Measurements from ENCODE around the gene EMCN.

DNA sequence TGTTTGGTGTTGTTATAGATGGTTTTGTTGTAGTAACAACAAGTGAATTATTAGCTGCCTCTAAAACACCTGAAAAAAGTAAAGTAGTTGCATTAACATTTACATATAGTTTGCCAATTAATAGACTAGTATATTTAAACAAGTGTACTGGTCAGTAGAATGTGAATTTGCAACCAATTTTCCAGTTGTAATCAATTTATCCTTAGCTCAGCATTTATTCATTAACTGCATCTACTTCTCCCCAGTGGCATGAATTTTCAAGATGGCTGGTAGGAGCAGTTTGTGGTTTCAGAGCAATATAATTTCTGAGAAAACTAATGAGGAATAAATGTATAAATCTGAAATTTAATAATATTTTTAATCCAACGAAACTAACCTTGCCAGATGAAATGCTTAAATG lies 37.9 kb downstream of the EMCN start:
- TF ChIP-seq, protein P1, sequence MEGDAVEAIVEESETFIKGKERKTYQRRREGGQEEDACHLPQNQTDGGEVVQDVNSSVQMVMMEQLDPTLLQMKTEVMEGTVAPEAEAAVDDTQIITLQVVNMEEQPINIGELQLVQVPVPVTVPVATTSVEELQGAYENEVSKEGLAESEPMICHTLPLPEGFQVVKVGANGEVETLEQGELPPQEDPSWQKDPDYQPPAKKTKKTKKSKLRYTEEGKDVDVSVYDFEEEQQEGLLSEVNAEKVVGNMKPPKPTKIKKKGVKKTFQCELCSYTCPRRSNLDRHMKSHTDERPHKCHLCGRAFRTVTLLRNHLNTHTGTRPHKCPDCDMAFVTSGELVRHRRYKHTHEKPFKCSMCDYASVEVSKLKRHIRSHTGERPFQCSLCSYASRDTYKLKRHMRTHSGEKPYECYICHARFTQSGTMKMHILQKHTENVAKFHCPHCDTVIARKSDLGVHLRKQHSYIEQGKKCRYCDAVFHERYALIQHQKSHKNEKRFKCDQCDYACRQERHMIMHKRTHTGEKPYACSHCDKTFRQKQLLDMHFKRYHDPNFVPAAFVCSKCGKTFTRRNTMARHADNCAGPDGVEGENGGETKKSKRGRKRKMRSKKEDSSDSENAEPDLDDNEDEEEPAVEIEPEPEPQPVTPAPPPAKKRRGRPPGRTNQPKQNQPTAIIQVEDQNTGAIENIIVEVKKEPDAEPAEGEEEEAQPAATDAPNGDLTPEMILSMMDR (IDR thresholded peaks at IDR 0.05): no peak
- no peak for TF ChIP-seq EZH2 (IDR thresholded peaks at IDR 0.05)
- no peak for TF ChIP-seq EZH2phosphoT487 (IDR thresholded peaks at IDR 0.05)

Measured in neural progenitor cell (in vitro differentiated cells).